Activated CD8-positive, alpha-beta T cell treated with anti-CD3 and anti-CD28 coated beads for 36 hours (primary cell): ENCODE results near the gene FLRT2. TPM values are rescaled to one million over a fixed set of nuclear protein-coding genes. Genes with fewer than 3 reads are reported as not detected.

Experiments
- ATAC-seq: fragments of 200-7000 bp; cut with Tn5 transposase; one replicate; pipeline ENCODE4 v1.10.0; 2021; ENCODE audit warnings: mild to moderate bottlenecking, moderate library complexity
- CTCF ChIA-PET: fragments of 350-600 bp; sonication (Branson Sonifier 250); formaldehyde crosslinking; loops from one replicate; lab custom pipeline; 2021; ENCODE audit warnings: antibody characterized with exemption; lab: Charles Lee
- POLR2A ChIA-PET: fragments of 350-600 bp; sonication (Branson Sonifier 250); formaldehyde crosslinking; loops from one replicate; lab custom pipeline; 2021; ENCODE audit warnings: antibody characterized with exemption; lab: Charles Lee
- DNase-seq: peaks from one replicate; pipeline ENCODE4 v3.0.0-alpha.2; 2020
- H3K27ac Mint-ChIP-seq: one replicate; pipeline ENCODE4 v1.8.0; 2021; ENCODE audit warnings: mild to moderate bottlenecking, mixed read lengths
- H3K27me3 Mint-ChIP-seq: one replicate; pipeline ENCODE4 v1.8.0; 2021; ENCODE audit warnings: mixed read lengths
- H3K36me3 Mint-ChIP-seq: one replicate; pipeline ENCODE4 v1.8.0; 2021; ENCODE audit warnings: low read depth, mixed read lengths
- H3K4me1 Mint-ChIP-seq: one replicate; pipeline ENCODE4 v1.8.0; 2021; ENCODE audit warnings: low read depth, mixed read lengths
- H3K4me3 Mint-ChIP-seq: one replicate; pipeline ENCODE4 v1.8.0; 2021; ENCODE audit warnings: mild to moderate bottlenecking, moderate library complexity, mixed read lengths
- H3K9me3 Mint-ChIP-seq: one replicate; pipeline ENCODE4 v1.8.0; 2021; ENCODE audit warnings: mixed read lengths
- intact Hi-C: fragments of 100-400 bp; cut with micrococcal nuclease; formaldehyde crosslinking; loops from one replicate; pipeline ENCODE4 v1.10.0; 2022
- total RNA-seq, 2 experiments: library from RNA; stranded (reverse); gene quantifications; one replicate each; pipeline ENCODE4 v1.2.3, GENCODE V29; 2021
- TF ChIP-seq, protein P1 (sequence below): fragments of 200-600 bp; IDR thresholded peaks from one replicate; pipeline ENCODE4 v1.8.0; 2022; ENCODE audit warnings: antibody characterized with exemption, mild to moderate bottlenecking

Gene FLRT2
- total RNA-seq, 2 experiments from 2014 or later, result not detected

DNA sequence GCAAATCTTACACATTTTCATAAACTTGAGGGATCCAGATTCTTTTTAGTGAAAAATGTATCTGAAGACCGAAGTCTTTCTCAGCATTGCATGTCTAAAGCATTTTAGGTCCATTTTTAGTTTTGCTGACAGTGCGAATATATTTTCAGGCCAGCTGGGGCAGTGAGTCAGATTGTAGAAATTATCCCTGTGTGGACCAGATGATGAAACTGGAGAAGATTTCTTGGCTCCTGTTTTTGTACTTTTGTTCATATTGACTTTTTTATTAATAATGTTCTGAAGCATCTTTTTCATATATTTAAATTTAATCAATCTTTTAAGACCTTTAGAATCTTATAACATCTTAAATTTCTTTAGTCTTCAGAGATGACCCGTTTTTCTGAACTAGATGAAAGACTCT is 173.1 kb downstream of the FLRT2 start:
- no peak overlapping the region for H3K27ac Mint-ChIP-seq
- ATAC-seq (no peak), DNase-seq (no peak)
- peaks cover 2% of the 10 kb centered on the region for H3K9me3 Mint-ChIP-seq
- no peaks in the 10 kb centered on the region for H3K27me3 Mint-ChIP-seq
- no peaks in the 10 kb centered on the region for H3K36me3 Mint-ChIP-seq
- H3K4me1 Mint-ChIP-seq, result no peaks in the 10 kb centered on the region
- ChIA-PET CTCF (no interaction called here), POLR2A (no interaction called here)
- TF ChIP-seq, protein P1, sequence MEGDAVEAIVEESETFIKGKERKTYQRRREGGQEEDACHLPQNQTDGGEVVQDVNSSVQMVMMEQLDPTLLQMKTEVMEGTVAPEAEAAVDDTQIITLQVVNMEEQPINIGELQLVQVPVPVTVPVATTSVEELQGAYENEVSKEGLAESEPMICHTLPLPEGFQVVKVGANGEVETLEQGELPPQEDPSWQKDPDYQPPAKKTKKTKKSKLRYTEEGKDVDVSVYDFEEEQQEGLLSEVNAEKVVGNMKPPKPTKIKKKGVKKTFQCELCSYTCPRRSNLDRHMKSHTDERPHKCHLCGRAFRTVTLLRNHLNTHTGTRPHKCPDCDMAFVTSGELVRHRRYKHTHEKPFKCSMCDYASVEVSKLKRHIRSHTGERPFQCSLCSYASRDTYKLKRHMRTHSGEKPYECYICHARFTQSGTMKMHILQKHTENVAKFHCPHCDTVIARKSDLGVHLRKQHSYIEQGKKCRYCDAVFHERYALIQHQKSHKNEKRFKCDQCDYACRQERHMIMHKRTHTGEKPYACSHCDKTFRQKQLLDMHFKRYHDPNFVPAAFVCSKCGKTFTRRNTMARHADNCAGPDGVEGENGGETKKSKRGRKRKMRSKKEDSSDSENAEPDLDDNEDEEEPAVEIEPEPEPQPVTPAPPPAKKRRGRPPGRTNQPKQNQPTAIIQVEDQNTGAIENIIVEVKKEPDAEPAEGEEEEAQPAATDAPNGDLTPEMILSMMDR, result no peak
- intact Hi-C loops, result no loop called here
- H3K4me3 Mint-ChIP-seq, result no peak overlapping the region
